NCI-H524 treated with DMSO at 0.1 percent for 48 hours (cell line): Measurements from ENCODE around the gene ABCC11.
"Not testable (repeated sequence)": the region's sequence is repeated elsewhere in the genome, so short reads cannot be mapped to it uniquely, and the experiment has no call there.

Experiments
- DNase-seq: peaks from one replicate; lab custom pipeline; 2025; lab: John Stamatoyannopoulos, UW

The ABCC11 gene

GRCh38 chr16:48201515-48202201, 45.7 kb downstream of the ABCC11 start:
- peak; percentile 73 for DNase-seq

GRCh38 chr16:48197294-48197693, 50.0 kb downstream of the ABCC11 start:
- DNase-seq = no peak

- DNase-seq = peak; percentile 13
Measured at GRCh38 chr16:48194828-48195556, 52.3 kb downstream of the ABCC11 start.

GRCh38 chr16:48193846-48194245, 53.5 kb downstream of the ABCC11 start:
- DNase-seq = no peak

GRCh38 chr16:48188449-48189102, 58.8 kb downstream of the ABCC11 start:
- DNase-seq = no peak

GRCh38 chr16:48187779-48188178, 59.6 kb downstream of the ABCC11 start:
- DNase-seq = no peak

GRCh38 chr16:48184681-48185080, 62.7 kb downstream of the ABCC11 start:
- DNase-seq = no peak

GRCh38 chr16:48182979-48183537, 64.3 kb downstream of the ABCC11 start:
- peak; percentile 74 for DNase-seq

- not testable (repeated sequence) for DNase-seq
Measured at GRCh38 chr16:48181746-48182520, 65.4 kb downstream of the ABCC11 start.

- DNase-seq = no peak
Measured at GRCh38 chr16:48180868-48181480, 66.4 kb downstream of the ABCC11 start.

GRCh38 chr16:48176635-48177408, 70.5 kb downstream of the ABCC11 start:
- no peak for DNase-seq

GRCh38 chr16:48173889-48174288, 73.5 kb downstream of the ABCC11 start:
- no peak for DNase-seq

GRCh38 chr16:48172682-48173081, 74.7 kb downstream of the ABCC11 start:
- no peak for DNase-seq

GRCh38 chr16:48169896-48170295, 77.4 kb downstream of the ABCC11 start:
- no peak for DNase-seq

GRCh38 chr16:48168075-48168474, 79.3 kb downstream of the ABCC11 start:
- DNase-seq = no peak

- not testable (repeated sequence) for DNase-seq
Measured at GRCh38 chr16:48166617-48167016, 80.7 kb downstream of the ABCC11 start.

GRCh38 chr16:48165961-48166578, 81.3 kb downstream of the ABCC11 start:
- DNase-seq = no peak

GRCh38 chr16:48164907-48165715, 82.2 kb downstream of the ABCC11 start:
- peak; percentile 35 for DNase-seq

- DNase-seq = no peak
Measured at GRCh38 chr16:48162839-48163410, 84.4 kb downstream of the ABCC11 start.
